HG03139 (cell line): ENCODE data around the gene CDK5.

Experiments
- ATAC-seq: cut with Tn5 transposase; IDR thresholded peaks from one replicate; pipeline ENCODE4 v1.9.1; 2021; ENCODE audit not compliant: unreplicated experiment

The CDK5 gene

GRCh38 chr7:151087245-151088018 lies 29.7 kb upstream of the CDK5 start:
- ATAC-seq, result no peak

GRCh38 chr7:151086802-151087244 lies 29.1 kb upstream of the CDK5 start:
- no peak for ATAC-seq

- ATAC-seq, result peak; percentile 46
Measured at GRCh38 chr7:151085691-151086620, 28.3 kb upstream of the CDK5 start, which contains the start of gene AGAP3. TSS of gene AGAP3 (plus strand) at chr7:151086475. CDS start at chr7:151086742, 267 bp downstream.

- no peak for ATAC-seq
Measured at GRCh38 chr7:151085329-151085690, 27.6 kb upstream of the CDK5 start.

- no peak for ATAC-seq
Measured at GRCh38 chr7:151083824-151084160, 26.1 kb upstream of the CDK5 start.

GRCh38 chr7:151083071-151083823 lies 25.6 kb upstream of the CDK5 start, which contains the start of gene TMUB1:
TSS of gene TMUB1 (minus strand) at chr7:151083493. CDS start at chr7:151082563, 930 bp downstream.
- ATAC-seq, result peak; percentile 39

GRCh38 chr7:151082141-151083070 lies 24.7 kb upstream of the CDK5 start:
- no peak for ATAC-seq

- no peak for ATAC-seq
Measured at GRCh38 chr7:151081170-151082101, 23.7 kb upstream of the CDK5 start.

GRCh38 chr7:151080522-151081169 lies 22.9 kb upstream of the CDK5 start, which contains the start of gene FASTK:
TSS of gene FASTK (minus strand) at chr7:151080809. CDS start at chr7:151080766, 43 bp downstream.
- peak; percentile 74 for ATAC-seq

- no peak for ATAC-seq
Measured at GRCh38 chr7:151080067-151080521, 22.4 kb upstream of the CDK5 start.

GRCh38 chr7:151079199-151079910 lies 21.7 kb upstream of the CDK5 start:
- ATAC-seq, result no peak

- ATAC-seq, result no peak
Measured at GRCh38 chr7:151078233-151079040, 20.7 kb upstream of the CDK5 start.

GRCh38 chr7:151077705-151078232 lies 20.1 kb upstream of the CDK5 start:
- no peak for ATAC-seq

- ATAC-seq, result no peak
Measured at GRCh38 chr7:151076863-151077704, 19.4 kb upstream of the CDK5 start.

GRCh38 chr7:151075978-151076426 lies 18.3 kb upstream of the CDK5 start:
- no peak for ATAC-seq

GRCh38 chr7:151075662-151075971 lies 17.9 kb upstream of the CDK5 start:
- no peak for ATAC-seq
